Upper lobe of left lung (tissue), 4 donors: ENCODE results near the gene CCDC69.

ENCODE experiments used
- CTCF ChIP-seq, 6 experiments: fragments of 450-650 bp in 4 of 6; fragments of 200-600 bp in 2 of 6; sonication (generic) in 2 of 6; IDR thresholded peaks; one replicate each; pipeline ENCODE4 v1.5.1; 2016 to 2019; ENCODE audit warnings: antibody characterized with exemption in 6 of 6
- POLR2A ChIP-seq, 4 donors: fragments of 450-650 bp; IDR thresholded peaks; one replicate each; pipeline ENCODE4 v1.5.1; 2016 to 2017; ENCODE audit warnings: antibody characterized with exemption in 4 of 4, mild to moderate bottlenecking in 2 of 4

GRCh38 chr5:151178777-151179488, 45.0 kb downstream of the CCDC69 start:
- TF ChIP-seq CTCF (IDR thresholded peaks at IDR 0.05) (no peak), POLR2A (IDR thresholded peaks at IDR 0.05) (no peak)
